ENCODE results near the gene TROAP. TPM values are rescaled to one million over a fixed set of nuclear protein-coding genes. Genes with fewer than 3 reads are reported as not detected.

TROAP gene
- total RNA-seq, 4 donors from 2014 or later = 4.0 to 14.6 (median 5.9) TPM

GRCh38 chr12:49338830-49339463 is 15.9 kb downstream of the TROAP start:
- H3K9me3 ChIP-seq = no peaks in the 10 kb centered on the region
- TF ChIP-seq POLR2A (IDR thresholded peaks at IDR 0.05) = no peak
- no peak for TF ChIP-seq POLR2AphosphoS5 (IDR thresholded peaks at IDR 0.05)
- no peak for TF ChIP-seq EP300 (IDR thresholded peaks at IDR 0.05)
- no peak for TF ChIP-seq CTCF (IDR thresholded peaks at IDR 0.05)
- peaks cover 31% of the 10 kb centered on the region for H3K4me1 ChIP-seq
- WGBS = 82% methylated on average over 6 of the region's 6 CpGs
- no peaks in the 10 kb centered on the region for H3K36me3 ChIP-seq
- no peak overlapping the region for H3K27ac ChIP-seq
- peak in 1 of 2 donors; percentile 36 for DNase-seq (ENCODE audit: low spot score in 2 of 2)
- peaks cover 53% of the 10 kb centered on the region for H3K27me3 ChIP-seq
- H3K4me3 ChIP-seq = no peak overlapping the region

GRCh38 chr12:49339464-49339861 is 16.4 kb downstream of the TROAP start:
- Histone ChIP-seq H3K9me3 (no peaks in the 10 kb centered on the region), H3K4me1 (peaks cover 31% of the 10 kb centered on the region), H3K27ac (no peak overlapping the region), H3K4me3 (no peak overlapping the region), H3K27me3 (peaks cover 52% of the 10 kb centered on the region), H3K36me3 (no peaks in the 10 kb centered on the region)
- DNase-seq (ENCODE audit: low spot score in 2 of 2) = peak in 1 of 2 donors; percentile 48
- TF ChIP-seq POLR2A (IDR thresholded peaks at IDR 0.05) (no peak), EP300 (IDR thresholded peaks at IDR 0.05) (no peak), CTCF (IDR thresholded peaks at IDR 0.05) (no peak), POLR2AphosphoS5 (IDR thresholded peaks at IDR 0.05) (no peak)
- WGBS = 35% methylated on average over 5 of the region's 5 CpGs

- DNase-seq (ENCODE audit: low spot score in 2 of 2) = peak in 1 of 2 donors; percentile 16
- Histone ChIP-seq H3K4me1 (peaks cover 38% of the 10 kb centered on the region), H3K4me3 (no peak overlapping the region), H3K36me3 (no peaks in the 10 kb centered on the region), H3K9me3 (no peaks in the 10 kb centered on the region), H3K27ac (no peak overlapping the region), H3K27me3 (peaks cover 52% of the 10 kb centered on the region)
- no peak for TF ChIP-seq POLR2AphosphoS5 (IDR thresholded peaks at IDR 0.05)
- WGBS = 68% methylated on average over 6 of the region's 6 CpGs
Measured at GRCh38 chr12:49340095-49340870, 17.2 kb downstream of the TROAP start.

DNA sequence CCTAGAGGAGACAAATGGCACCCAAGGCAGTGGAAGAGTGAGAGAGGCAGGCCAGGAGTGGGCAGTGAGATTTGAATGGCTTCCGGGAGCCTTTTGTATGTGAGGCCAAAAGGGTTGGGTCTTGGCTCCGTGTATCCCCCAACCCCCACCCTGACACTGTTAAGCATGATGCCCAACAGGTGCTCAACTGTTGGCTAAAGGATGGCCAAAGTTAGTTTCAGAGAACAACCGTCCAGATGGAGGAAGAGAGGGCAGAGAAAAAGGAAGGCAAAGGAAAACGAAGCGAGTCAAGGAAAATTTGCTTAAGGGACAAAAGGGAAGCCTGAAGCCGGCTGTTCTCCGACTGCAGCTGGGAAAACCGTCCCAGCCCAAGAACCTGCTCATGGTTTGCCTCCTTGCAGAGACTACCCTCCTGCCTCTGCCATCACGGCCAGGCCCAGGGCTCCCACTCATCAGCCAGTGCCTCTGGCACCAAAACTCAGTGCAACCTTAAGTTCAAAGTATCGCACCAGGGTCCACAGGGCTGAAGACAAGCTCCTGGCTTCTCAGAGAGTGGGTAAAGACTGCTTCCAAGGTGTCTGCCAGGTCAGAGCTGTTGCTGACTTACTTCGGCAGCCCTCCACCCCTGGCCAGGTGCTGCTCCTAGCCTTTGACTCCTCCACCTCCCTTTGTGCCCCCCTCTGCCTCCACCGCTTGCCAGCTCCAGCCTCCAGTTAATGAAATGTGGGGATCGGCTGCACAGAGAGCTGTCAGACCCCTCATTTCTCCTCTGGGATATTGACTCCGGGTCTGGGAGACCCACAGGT is 18.1 kb downstream of the TROAP start:
- no peaks in the 10 kb centered on the region for H3K9me3 ChIP-seq
- peak in 1 of 2 donors; percentile 47 for DNase-seq (ENCODE audit: low spot score in 2 of 2)
- peaks cover 52% of the 10 kb centered on the region for H3K27me3 ChIP-seq
- peaks cover 46% of the 10 kb centered on the region for H3K4me1 ChIP-seq
- no peaks in the 10 kb centered on the region for H3K36me3 ChIP-seq
- H3K4me3 ChIP-seq = no peak overlapping the region
- 64% methylated on average over 14 of the region's 14 CpGs for WGBS
- TF ChIP-seq CTCF (IDR thresholded peaks at IDR 0.05) (no peak), POLR2AphosphoS5 (IDR thresholded peaks at IDR 0.05) (no peak), EP300 (IDR thresholded peaks at IDR 0.05) (no peak), POLR2A (IDR thresholded peaks at IDR 0.05) (no peak)
- H3K27ac ChIP-seq = no peak overlapping the region

DNA sequence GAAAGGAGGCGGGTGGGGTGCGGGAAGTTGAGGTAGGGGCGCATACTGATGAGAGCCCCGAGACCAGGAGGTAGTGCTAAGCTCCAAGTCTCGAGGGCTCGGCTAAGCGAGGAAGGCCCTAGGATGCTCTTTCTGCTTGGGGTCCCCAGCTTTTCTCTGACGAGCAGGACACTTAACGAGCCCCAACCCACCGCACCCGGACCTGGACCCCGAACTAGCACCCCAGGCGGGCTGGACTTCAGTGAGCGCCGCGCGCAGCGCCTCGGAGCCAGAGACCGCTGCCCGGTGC is 18.7 kb downstream of the TROAP start:
- no peak overlapping the region for H3K27ac ChIP-seq
- peaks cover 52% of the 10 kb centered on the region for H3K27me3 ChIP-seq
- 44% methylated on average over 18 of the region's 21 CpGs for WGBS
- peaks cover 46% of the 10 kb centered on the region for H3K4me1 ChIP-seq
- H3K4me3 ChIP-seq = peak overlapping the region; percentile 47
- no peak for TF ChIP-seq POLR2AphosphoS5 (IDR thresholded peaks at IDR 0.05)
- TF ChIP-seq CTCF (IDR thresholded peaks at IDR 0.05) = no peak
- no peak for TF ChIP-seq POLR2A (IDR thresholded peaks at IDR 0.05)
- no peak for TF ChIP-seq EP300 (IDR thresholded peaks at IDR 0.05)
- DNase-seq (ENCODE audit: low spot score in 2 of 2) = no peak
- no peaks in the 10 kb centered on the region for H3K36me3 ChIP-seq
- no peaks in the 10 kb centered on the region for H3K9me3 ChIP-seq

Measured in suprapubic skin (tissue), 4 donors.